CD4-positive, alpha-beta T cell treated with Interferon gamma for 1 hour (primary cell): ENCODE data around the gene CD244.
"Not testable (repeated sequence)": the region's sequence is repeated elsewhere in the genome, so short reads cannot be mapped to it uniquely, and the experiment has no call there.

Experiments
- DNase-seq: peaks from one replicate; pipeline ENCODE4 v3.0.0-alpha.2; 2020

Gene CD244

DNA sequence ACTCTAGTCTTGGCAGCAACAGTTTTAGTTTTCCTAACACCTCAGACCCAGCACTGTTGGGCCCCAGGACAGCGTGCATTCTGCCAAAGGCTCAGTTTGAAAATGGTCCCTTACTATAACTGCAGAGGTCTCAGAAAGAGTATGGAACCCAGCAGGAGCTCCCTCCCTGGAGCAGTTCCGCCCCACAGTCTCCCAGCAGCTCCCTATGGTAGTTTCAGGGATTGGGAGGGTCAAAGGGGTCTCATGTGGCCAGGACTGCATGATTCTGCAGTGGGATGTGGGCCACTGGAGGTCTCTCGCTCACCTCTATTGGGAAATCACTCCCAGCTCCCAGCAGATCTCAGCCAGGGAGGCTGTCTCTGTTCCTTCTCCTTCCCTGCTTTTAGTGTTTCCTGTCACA lies 54.4 kb downstream of the CD244 start:
- DNase-seq: no peak

GRCh38 chr1:160807738-160808137 lies 54.9 kb downstream of the CD244 start:
- DNase-seq: no peak

GRCh38 chr1:160807247-160807646 lies 55.4 kb downstream of the CD244 start:
- DNase-seq: no peak

GRCh38 chr1:160806784-160807183 lies 55.9 kb downstream of the CD244 start:
- DNase-seq: no peak

- DNase-seq: no peak
Observed at GRCh38 chr1:160806109-160806665, 56.5 kb downstream of the CD244 start.

GRCh38 chr1:160801836-160802580 lies 60.7 kb downstream of the CD244 start:
- DNase-seq: no peak

GRCh38 chr1:160800645-160801408 lies 61.9 kb downstream of the CD244 start:
- DNase-seq: no peak

DNA sequence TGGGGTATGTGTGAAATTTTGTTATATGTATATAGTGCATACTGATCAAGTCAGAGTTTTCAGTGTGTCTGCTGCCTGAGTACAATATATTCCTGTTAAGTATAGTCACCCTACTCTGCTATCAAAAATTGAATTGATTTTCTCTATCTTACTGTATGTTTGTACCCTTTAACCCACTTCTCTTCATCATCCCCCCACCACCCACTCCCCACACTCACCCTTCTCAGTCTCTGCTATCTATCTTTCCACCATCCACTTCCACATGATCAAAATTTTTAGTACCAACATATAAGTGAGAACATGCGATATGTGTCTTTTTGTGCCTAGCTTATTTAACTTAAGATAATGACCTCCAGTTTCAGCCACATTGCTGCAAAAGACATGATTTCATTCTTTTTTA lies 62.5 kb downstream of the CD244 start:
- DNase-seq: no peak

- no peak for DNase-seq
Observed at GRCh38 chr1:160799641-160800040, 63.0 kb downstream of the CD244 start.

GRCh38 chr1:160798439-160798838 lies 64.2 kb downstream of the CD244 start:
- no peak for DNase-seq

- DNase-seq: peak; percentile 52
Observed at GRCh38 chr1:160797861-160798273, 64.8 kb downstream of the CD244 start.

DNA sequence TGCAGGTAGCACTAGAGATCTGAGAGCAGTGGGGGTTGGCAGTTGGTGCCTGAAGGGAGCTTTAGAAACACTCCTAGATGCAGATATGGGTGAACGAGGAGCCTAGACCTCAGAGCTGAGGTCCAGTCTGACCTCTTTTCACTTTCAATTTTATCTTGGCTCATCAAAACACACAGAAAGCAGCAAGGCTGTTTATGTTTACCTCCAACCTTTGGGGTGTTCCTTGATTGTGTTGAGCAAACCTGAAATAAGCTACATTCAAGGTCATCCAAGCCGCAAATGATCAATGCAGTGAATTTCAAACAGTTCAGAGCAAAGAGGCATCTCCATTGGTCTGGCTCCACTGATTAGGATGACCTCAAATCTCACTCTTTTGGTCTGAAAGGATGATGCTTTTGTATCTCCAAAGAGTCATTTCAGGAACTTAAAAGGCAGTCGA lies 65.4 kb downstream of the CD244 start:
- no peak for DNase-seq

DNA sequence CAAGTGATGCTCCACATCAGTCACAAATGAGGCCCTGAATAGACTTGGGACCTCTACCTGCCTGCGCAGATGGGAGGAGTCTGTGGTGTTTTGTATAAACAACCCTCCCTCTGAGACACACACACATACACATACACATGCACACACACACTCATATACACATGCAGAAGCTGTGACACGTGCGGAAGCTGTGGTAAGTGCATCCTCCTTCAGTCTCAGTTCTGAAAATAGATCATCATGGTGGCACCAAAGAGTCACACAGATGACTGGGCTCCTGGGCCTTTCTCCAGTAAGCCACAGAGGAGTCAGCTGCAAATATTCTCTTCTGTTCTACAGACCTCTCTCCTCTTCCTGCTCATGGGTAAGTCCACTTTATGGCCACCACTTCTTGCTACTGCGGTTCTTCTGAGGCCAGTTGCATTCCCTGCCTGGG lies 66.7 kb downstream of the CD244 start, which contains the start of gene LY9:
LY9 (plus strand) TSS at position 224 of the 433 bp plus-strand sequence; CDS start at position 238, 14 bp downstream.
- DNase-seq: peak; percentile 93

- no peak for DNase-seq
Observed at GRCh38 chr1:160794376-160794775, 68.3 kb downstream of the CD244 start.

DNA sequence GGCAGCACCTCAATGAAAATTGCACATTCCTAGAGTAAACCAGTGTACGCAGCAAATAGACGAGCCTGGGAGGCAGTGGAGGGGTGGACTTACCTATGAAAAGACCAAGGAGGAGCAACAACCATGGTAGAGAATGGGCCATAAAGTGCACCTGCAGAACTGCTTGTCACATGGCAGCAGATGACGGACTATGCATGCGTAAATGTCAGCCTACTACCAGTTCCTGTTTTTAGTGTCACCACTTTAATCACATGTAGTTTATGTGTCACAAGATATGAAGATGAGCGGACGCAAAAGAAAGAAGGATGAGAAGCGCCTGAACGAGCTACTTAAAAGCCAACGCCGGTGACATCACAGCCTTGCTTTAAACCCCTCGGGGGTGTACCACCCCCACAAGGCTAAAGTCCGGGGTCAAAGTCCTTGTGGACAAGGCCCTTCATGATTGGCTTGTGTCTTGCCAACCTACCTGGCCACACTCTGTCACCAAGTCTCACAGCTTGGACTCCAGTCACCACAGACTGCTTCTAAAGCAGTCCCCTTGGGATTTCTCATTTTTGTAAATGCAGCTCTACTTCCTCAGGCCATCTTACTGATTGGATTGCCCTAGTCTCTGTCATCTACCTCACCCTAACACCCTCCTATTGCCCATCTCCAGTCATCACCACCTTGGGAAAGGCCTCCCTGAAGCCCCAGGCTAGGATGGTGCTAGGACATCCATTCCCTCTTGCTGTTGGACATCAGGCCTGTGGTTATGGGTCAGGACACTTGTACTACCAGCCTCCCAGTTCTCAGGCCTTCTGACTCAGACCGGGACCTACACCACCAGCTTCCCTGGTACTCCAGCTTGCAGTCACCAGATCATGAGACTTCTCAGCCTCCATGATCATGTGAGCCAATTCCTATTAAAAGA lies 72.7 kb downstream of the CD244 start:
- peak; percentile 81 for DNase-seq

DNA sequence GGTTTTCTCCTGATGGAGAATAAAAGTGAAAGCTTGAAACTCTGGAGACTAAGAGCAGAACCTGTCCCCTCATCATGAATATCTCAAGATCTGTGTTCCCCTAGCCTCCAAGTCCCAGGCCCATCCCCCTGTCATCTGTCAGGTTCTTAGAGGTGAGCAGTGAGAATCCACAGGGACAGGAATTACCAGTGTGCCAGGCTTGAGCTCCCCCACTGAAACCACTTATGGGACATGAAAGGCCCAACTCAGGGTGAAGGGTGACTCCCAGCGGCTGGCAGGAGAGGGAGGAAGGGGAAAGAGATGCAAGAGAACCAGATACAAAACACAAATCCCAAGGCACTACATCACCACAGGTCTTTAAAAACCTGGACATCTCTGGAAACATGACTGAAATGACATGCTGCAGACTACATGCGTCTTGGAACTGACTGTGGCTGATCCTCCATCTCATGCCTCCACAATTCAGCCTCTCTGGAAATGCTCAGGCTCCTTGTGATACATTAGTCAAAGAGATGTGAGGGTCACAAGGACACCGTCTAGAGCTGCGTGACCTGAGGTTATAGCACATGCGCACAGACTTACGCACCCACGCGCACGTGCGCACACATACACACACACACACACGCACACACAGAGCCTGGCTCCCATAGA lies 73.5 kb downstream of the CD244 start:
- DNase-seq: no peak

- DNase-seq: not testable (repeated sequence)
Observed at GRCh38 chr1:160782988-160783765, 79.5 kb downstream of the CD244 start.

DNA sequence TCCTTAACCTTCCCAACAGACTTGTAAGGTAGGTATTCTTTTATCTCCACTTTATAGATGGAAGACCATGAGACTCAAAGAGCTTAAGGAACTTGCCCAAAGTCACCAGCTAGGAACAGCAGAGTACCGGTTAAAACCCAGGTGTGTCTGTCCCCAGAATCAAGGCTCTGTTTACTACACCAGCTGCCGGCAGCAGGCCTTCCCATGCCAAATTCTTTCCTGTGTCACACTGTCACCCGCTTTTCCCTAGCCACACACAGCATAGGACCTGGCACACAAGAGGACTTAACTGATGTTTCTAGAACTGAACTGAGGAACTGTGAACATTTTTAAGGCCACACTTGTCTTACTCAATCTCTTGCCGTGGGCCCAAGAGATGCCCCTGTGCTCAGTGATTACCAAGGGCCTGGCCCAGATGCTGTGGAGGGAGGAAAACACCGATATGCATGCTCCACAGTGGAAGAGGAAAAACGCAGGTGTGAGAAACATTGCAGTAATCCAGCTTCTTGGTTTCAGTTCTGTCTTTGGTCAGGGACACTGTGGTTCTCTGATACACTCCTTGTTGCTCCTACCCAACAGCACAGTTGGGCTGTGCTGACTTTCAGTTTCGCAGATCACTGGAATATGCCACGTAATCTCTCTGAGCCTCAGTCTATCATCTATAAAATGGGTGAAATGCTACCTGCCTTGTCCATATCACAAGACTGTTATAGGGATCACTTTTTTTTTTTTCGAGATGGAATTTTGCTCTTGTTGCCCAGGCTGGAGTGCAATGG lies 80.6 kb downstream of the CD244 start:
- peak; percentile 51 for DNase-seq

- DNase-seq: no peak
Observed at GRCh38 chr1:160781186-160781766, 81.4 kb downstream of the CD244 start.

GRCh38 chr1:160780398-160780755 lies 82.3 kb downstream of the CD244 start:
- no peak for DNase-seq
